ENCODE measurements around the gene FRAT2. TPM values are rescaled to one million over a fixed set of nuclear protein-coding genes. Genes with fewer than 3 reads are reported as not detected.
A peak's percentile ranks its signal among the peaks of the same experiment; 100 is the strongest.

The FRAT2 gene, protein sequence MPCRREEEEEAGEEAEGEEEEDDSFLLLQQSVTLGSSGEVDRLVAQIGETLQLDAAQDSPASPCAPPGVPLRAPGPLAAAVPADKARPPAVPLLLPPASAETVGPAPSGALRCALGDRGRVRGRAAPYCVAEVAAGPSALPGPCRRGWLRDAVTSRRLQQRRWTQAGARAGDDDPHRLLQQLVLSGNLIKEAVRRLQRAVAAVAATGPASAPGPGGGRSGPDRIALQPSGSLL
- 37.7 and 38.7 TPM in 2 replicates for total RNA-seq
- long read RNA-seq, partial matches to known transcripts, result 0 of 3 reads
- long read RNA-seq, other reads (novel, unspliced or antisense), result 0 of 3 reads

GRCh38 chr10:97334370-97335175 is at the start of gene FRAT2:
TSS of gene FRAT2 (minus strand) at chr10:97334729. CDS start at chr10:97334572, 157 bp downstream.
- Mint-ChIP-seq H3K27me3 (no peaks in the 10 kb centered on the region), H3K4me1 (ENCODE audit: low read depth) (peaks cover 46% of the 10 kb centered on the region), H3K9me3 (ENCODE audit: low read depth) (no peaks in the 10 kb centered on the region), H3K36me3 (ENCODE audit: insufficient read depth) (peaks cover 6% of the 10 kb centered on the region), H3K4me3 (ENCODE audit: low read depth) (peak within 1 kb of the TSS; percentile 86), H3K27ac (peak within 1 kb of the TSS; percentile 98)
- DNase-seq (ENCODE audit: low spot score, unreplicated experiment), result peak; percentile 82
- no peak for TF ChIP-seq CTCF (IDR thresholded peaks at IDR 0.05; ENCODE audit: unreplicated experiment)

- peaks cover 9% of the 10 kb centered on the region for H3K36me3 Mint-ChIP-seq (ENCODE audit: insufficient read depth)
- no peak for DNase-seq (ENCODE audit: low spot score, unreplicated experiment)
- no peak overlapping the region for H3K4me3 Mint-ChIP-seq (ENCODE audit: low read depth)
- H3K9me3 Mint-ChIP-seq (ENCODE audit: low read depth), result no peaks in the 10 kb centered on the region
- no peak for TF ChIP-seq CTCF (IDR thresholded peaks at IDR 0.05; ENCODE audit: unreplicated experiment)
- H3K4me1 Mint-ChIP-seq (ENCODE audit: low read depth), result no peaks in the 10 kb centered on the region
- no peaks in the 10 kb centered on the region for H3K27me3 Mint-ChIP-seq
- H3K27ac Mint-ChIP-seq, result no peak overlapping the region
Observed at GRCh38 chr10:97384156-97384555, 49.6 kb upstream of the FRAT2 start.

GRCh38 chr10:97383159-97383558 is 48.6 kb upstream of the FRAT2 start:
- Mint-ChIP-seq H3K36me3 (ENCODE audit: insufficient read depth) (peaks cover 4% of the 10 kb centered on the region), H3K27ac (no peak overlapping the region), H3K4me3 (ENCODE audit: low read depth) (no peak overlapping the region), H3K9me3 (ENCODE audit: low read depth) (no peaks in the 10 kb centered on the region), H3K27me3 (no peaks in the 10 kb centered on the region), H3K4me1 (ENCODE audit: low read depth) (no peaks in the 10 kb centered on the region)
- no peak for TF ChIP-seq CTCF (IDR thresholded peaks at IDR 0.05; ENCODE audit: unreplicated experiment)
- no peak for DNase-seq (ENCODE audit: low spot score, unreplicated experiment)

GRCh38 chr10:97381626-97382025 is 47.1 kb upstream of the FRAT2 start:
- TF ChIP-seq CTCF (IDR thresholded peaks at IDR 0.05; ENCODE audit: unreplicated experiment), result no peak
- no peak for DNase-seq (ENCODE audit: low spot score, unreplicated experiment)
- Mint-ChIP-seq H3K4me3 (ENCODE audit: low read depth) (no peak overlapping the region), H3K27me3 (no peaks in the 10 kb centered on the region), H3K4me1 (ENCODE audit: low read depth) (no peaks in the 10 kb centered on the region), H3K27ac (no peak overlapping the region), H3K36me3 (ENCODE audit: insufficient read depth) (peaks cover under 1% of the 10 kb centered on the region), H3K9me3 (ENCODE audit: low read depth) (no peaks in the 10 kb centered on the region)

DNA sequence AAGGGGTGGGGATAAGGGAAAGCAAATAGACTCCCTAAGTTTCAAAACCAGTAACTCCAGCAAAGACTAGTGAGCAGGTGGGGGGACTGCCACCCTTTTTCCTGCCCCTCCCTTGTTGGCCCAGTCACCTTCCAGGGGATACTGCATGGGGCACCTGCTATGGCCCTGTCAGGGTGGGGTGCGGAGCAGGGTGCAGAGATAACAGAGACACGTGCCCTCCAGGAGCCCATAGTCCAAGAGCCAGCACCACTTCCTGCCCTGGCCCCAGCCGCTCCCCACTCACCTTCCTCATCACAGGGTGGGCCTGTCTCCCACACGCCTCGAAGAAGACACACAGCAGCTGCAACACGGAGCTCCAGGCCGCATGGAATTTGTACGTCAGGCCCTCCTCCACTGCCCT is 46.0 kb upstream of the FRAT2 start:
- Mint-ChIP-seq H3K36me3 (ENCODE audit: insufficient read depth) (peaks cover 3% of the 10 kb centered on the region), H3K4me3 (ENCODE audit: low read depth) (no peak overlapping the region)

More for the DNA sequence above, 46.0 kb upstream of the FRAT2 start:
- H3K27ac Mint-ChIP-seq, result no peak overlapping the region
- no peak for TF ChIP-seq CTCF (IDR thresholded peaks at IDR 0.05; ENCODE audit: unreplicated experiment)
- H3K4me1 Mint-ChIP-seq (ENCODE audit: low read depth), result no peaks in the 10 kb centered on the region
- H3K9me3 Mint-ChIP-seq (ENCODE audit: low read depth), result no peaks in the 10 kb centered on the region
- H3K27me3 Mint-ChIP-seq, result no peaks in the 10 kb centered on the region
- no peak for DNase-seq (ENCODE audit: low spot score, unreplicated experiment)
